SU-DHL-6 (cell line): Measurements from ENCODE around the gene CDH1.
"Not testable (repeated sequence)": the region's sequence is repeated elsewhere in the genome, so short reads cannot be mapped to it uniquely, and the experiment has no call there.

Experiments
- H2AFZ ChIP-seq: fragments of 200-600 bp; sonication (generic); 2 replicates; pipeline ENCODE4 v1.6.1; 2014; ENCODE audit warnings: low read depth, mild to moderate bottlenecking, moderate library complexity, mixed read lengths, antibody characterized with exemption, low read length; ENCODE audit not compliant: severe bottlenecking
- H3F3A ChIP-seq: fragments of 200-600 bp; shearing (Covaris generic); 2 replicates; pipeline ENCODE4 v1.6.0; 2016; ENCODE audit warnings: antibody characterized with exemption, mild to moderate bottlenecking; ENCODE audit not compliant: insufficient read depth
- H3K27ac ChIP-seq: fragments of 200-600 bp; sonication (generic); 2 replicates; pipeline ENCODE4 v1.5.1; 2016; ENCODE audit warnings: low read depth, mild to moderate bottlenecking, low read length, moderate library complexity, mixed read lengths
- H3K27me3 ChIP-seq: fragments of 200-600 bp; sonication (generic), shearing (Covaris generic); 2 replicates; pipeline ENCODE4 v1.6.0; 2014; ENCODE audit warnings: mild to moderate bottlenecking, low read length
- H3K36me3 ChIP-seq: fragments of 200-600 bp; sonication (generic); 2 replicates; pipeline ENCODE4 v1.6.1; 2014; ENCODE audit warnings: mild to moderate bottlenecking, low read length, mixed read lengths
- H3K4me2 ChIP-seq: fragments of 300-600, 200-600 bp; shearing (Covaris generic), sonication (generic); 2 replicates; pipeline ENCODE4 v1.6.0; 2014; ENCODE audit warnings: low read length, low read depth, mild to moderate bottlenecking; ENCODE audit not compliant: poor library complexity, severe bottlenecking
- H3K4me3 ChIP-seq: fragments of 200-600 bp; sonication (generic); 2 replicates; pipeline ENCODE4 v1.5.1; 2014; ENCODE audit warnings: antibody characterized with exemption, low read length, mild to moderate bottlenecking, mixed read lengths; ENCODE audit not compliant: insufficient read depth, poor library complexity, severe bottlenecking
- H3K79me2 ChIP-seq: fragments of 200-600 bp; sonication (generic); 2 replicates; pipeline ENCODE4 v1.6.1; 2014; ENCODE audit warnings: mild to moderate bottlenecking, low read length, moderate library complexity; ENCODE audit not compliant: insufficient read depth
- H3K9ac ChIP-seq: fragments of 200-600 bp; sonication (generic); 2 replicates; pipeline ENCODE4 v1.7.0; 2014; ENCODE audit warnings: mild to moderate bottlenecking, low read length
- H3K9me2 ChIP-seq: fragments of 200-600 bp; sonication (generic); replicated peaks from 2 replicates; pipeline ENCODE4 v1.6.1; 2014; ENCODE audit warnings: low read length; ENCODE audit not compliant: insufficient read depth
- H3K9me3 ChIP-seq: fragments of 200-600 bp; sonication (generic); 2 replicates; pipeline ENCODE4 v1.6.1; 2014; ENCODE audit warnings: low read length, mixed read lengths; ENCODE audit not compliant: insufficient read depth
- H4K20me1 ChIP-seq: fragments of 200-600 bp; sonication (generic); 2 replicates; pipeline ENCODE4 v1.6.1; 2014; ENCODE audit warnings: low read depth, mild to moderate bottlenecking, antibody characterized with exemption, low read length, moderate library complexity, mixed read lengths
- CTCF ChIP-seq: fragments of 200-600 bp; sonication (generic); IDR thresholded peaks from one replicate; pipeline ENCODE4 v1.5.1; 2017; ENCODE audit warnings: antibody characterized with exemption, mild to moderate bottlenecking, low read length, moderate library complexity; ENCODE audit not compliant: insufficient read depth, poor library complexity, severe bottlenecking
- EZH2phosphoT487 ChIP-seq: fragments of 200-600 bp; sonication (generic), shearing (Covaris generic); conservative IDR thresholded peaks from 2 replicates; pipeline ENCODE4 v1.6.1; 2018; ENCODE audit warnings: mild to moderate bottlenecking, antibody characterized with exemption, low read length, moderate library complexity, mixed read lengths

The CDH1 gene

DNA sequence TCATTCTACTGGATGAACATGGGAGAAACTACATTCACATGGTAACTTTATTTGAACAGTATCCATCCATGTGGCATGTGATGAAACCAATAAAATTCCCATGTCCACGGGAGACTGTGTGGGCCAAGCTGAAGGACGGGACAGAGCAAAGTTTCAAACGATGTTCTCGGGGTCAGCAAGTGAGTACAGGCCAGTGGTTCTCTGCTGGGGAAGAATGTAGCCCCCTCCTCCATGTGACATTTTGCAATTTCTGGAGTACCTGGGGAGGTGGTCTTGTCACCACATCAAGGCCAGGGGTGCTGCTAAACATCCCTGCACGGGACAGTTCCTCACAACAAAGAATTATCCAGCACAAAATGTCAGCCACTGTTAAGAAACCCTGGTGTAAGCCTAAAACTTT lies 98.9 kb downstream of the CDH1 start:
- Histone ChIP-seq H3K79me2 (no peaks in the 10 kb centered on the region), H3K9ac (no peak overlapping the region), H3K4me2 (no peak overlapping the region), H3F3A (no peaks in the 10 kb centered on the region), H3K9me3 (no peaks in the 10 kb centered on the region), H3K36me3 (no peaks in the 10 kb centered on the region), H4K20me1 (no peaks in the 10 kb centered on the region), H3K27me3 (no peaks in the 10 kb centered on the region), H2AFZ (no peak overlapping the region), H3K9me2 (no peaks in the 10 kb centered on the region), H3K4me3 (no peak overlapping the region), H3K27ac (no peak overlapping the region)
- TF ChIP-seq CTCF: no peak
- no peak for TF ChIP-seq EZH2phosphoT487

DNA sequence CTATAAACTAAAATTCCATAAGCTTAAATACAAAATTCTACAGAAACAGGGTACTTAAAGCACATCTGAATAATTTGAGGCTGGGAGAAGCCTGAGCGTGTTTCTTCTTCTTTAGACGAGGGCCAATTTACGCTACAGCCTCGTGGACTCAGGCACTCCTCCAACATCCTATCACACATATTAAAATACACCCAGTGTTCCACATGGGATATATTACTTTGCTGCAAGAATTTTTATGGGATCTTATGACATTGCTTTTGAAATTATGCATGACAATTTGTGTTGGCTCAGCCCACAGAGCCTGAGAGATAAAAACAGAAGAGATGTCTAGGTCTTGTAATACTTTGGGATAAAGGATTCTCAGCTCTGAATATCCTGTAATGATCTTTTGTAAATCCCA lies 102.7 kb downstream of the CDH1 start:
- no peak overlapping the region for H3K4me3 ChIP-seq
- TF ChIP-seq EZH2phosphoT487 (no peak), CTCF (no peak)
- H3K27me3 ChIP-seq: no peaks in the 10 kb centered on the region
- H3K9ac ChIP-seq: no peak overlapping the region
- H3K27ac ChIP-seq: no peak overlapping the region
- no peak overlapping the region for H3K4me2 ChIP-seq
- H3K79me2 ChIP-seq: peaks cover 8% of the 10 kb centered on the region
- H3K9me2 ChIP-seq: no peaks in the 10 kb centered on the region
- no peaks in the 10 kb centered on the region for H3F3A ChIP-seq
- H3K9me3 ChIP-seq: no peaks in the 10 kb centered on the region
- no peak overlapping the region for H2AFZ ChIP-seq
- no peaks in the 10 kb centered on the region for H4K20me1 ChIP-seq
- H3K36me3 ChIP-seq: no peaks in the 10 kb centered on the region

DNA sequence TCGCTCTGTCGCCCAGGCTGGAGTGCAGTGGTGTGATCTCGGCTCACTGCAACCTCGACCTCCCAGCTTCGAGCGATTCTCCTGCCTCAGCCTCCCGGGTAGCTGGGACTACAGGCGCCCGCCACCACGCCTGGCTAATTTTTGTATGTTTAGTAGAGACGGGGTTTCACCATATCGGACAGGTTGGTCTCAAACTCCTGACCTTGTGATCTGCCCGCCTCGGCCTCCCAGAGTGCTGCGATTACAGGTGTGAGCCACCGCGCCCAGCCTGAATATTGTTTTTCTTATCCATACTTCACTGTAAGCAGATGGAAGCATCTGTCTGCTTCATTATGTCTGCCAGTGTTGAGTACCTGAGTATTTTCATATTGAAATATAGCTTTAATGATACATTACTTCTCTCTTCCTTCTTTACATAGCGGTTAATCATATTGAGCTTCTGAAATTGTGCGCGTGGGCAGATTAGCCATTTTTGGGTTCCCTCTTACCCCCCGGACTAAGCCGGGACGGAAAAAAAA lies 105.9 kb downstream of the CDH1 start:
- H3K9me2 ChIP-seq, H4K20me1 ChIP-seq, H3K36me3 ChIP-seq, H3K27ac ChIP-seq, H3F3A ChIP-seq, H3K27me3 ChIP-seq, H3K9me3 ChIP-seq: not testable (repeated sequence)
- Histone ChIP-seq H3K9ac (peak overlapping the region; percentile 78), H3K4me2 (peak overlapping the region; percentile 83), H3K79me2 (peaks cover 21% of the 10 kb centered on the region), H2AFZ (peak overlapping the region; percentile 87), H3K4me3 (peak overlapping the region; percentile 67)

DNA sequence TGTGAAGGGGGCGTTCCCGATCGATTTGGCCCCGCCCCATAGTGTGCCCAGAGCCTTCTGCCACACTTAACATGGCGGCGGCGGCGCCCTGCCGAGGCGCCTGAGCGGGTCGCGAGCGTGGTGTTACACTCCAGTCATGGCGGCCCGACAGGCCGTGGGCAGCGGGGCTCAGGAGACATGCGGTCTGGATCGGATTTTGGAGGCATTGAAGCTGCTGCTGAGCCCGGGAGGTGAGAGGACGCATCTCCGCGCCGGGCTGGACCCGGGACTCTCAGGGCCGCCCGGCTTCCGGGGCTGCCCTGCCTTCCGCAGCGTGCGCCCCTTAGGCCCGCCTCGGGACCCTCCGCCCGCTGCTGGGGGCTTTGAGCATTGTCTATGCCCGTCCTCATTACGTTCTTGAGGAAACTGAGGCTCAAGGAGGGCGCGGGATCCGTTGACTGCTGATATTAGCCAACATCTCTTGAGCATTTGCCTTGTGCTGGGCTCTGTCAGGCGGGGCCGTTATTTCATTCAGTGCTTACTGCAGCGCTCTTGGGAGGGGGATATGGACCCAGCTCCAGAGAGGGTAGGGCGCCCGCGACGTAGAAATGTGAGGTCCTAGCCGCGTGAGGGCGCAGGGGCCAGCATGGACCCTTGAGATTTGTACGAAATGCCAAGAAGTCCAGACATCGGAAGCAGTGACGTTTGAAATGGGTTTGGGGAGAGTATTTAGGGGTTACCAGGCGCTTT lies 106.6 kb downstream of the CDH1 start, which contains the start of gene TANGO6:
Gene TANGO6, plus strand, starts transcription at position 50 of the 729 bp plus-strand sequence. Its CDS starts 87 bp downstream, at position 137.
- Histone ChIP-seq H3K79me2 (peaks cover 23% of the 10 kb centered on the region), H3K4me2 (peak within 1 kb of the TSS; percentile 83), H3K4me3 (peak within 1 kb of the TSS; percentile 67), H3K9me2 (no peaks in the 10 kb centered on the region), H3K9ac (peak within 1 kb of the TSS; percentile 78), H3F3A (no peaks in the 10 kb centered on the region; the same call in 1 of the 2 replicates), H3K9me3 (no peaks in the 10 kb centered on the region), H2AFZ (peak within 1 kb of the TSS; percentile 87), H3K27ac (peak within 1 kb of the TSS; percentile 63), H3K36me3 (no peaks in the 10 kb centered on the region), H3K27me3 (no peaks in the 10 kb centered on the region), H4K20me1 (no peaks in the 10 kb centered on the region)
- peak; percentile 60 for TF ChIP-seq CTCF
- TF ChIP-seq EZH2phosphoT487: no peak
